CD4-positive, alpha-beta memory T cell (primary cell): ENCODE measurements around the gene ARFGAP3. TPM values are rescaled to one million over a fixed set of nuclear protein-coding genes. Genes with fewer than 3 reads are reported as not detected.

Experiments used
- CTCF ChIA-PET: fragments of 350-600 bp; sonication (Branson Sonifier 250); formaldehyde crosslinking; loops from one replicate; lab custom pipeline; 2021; ENCODE audit warnings: inconsistent platforms; ENCODE audit not compliant: partially characterized antibody; lab: Charles Lee
- POLR2A ChIA-PET: fragments of 350-600 bp; sonication (Branson Sonifier 250); formaldehyde crosslinking; loops from one replicate; lab custom pipeline; 2021; ENCODE audit not compliant: partially characterized antibody; lab: Charles Lee
- DNase-seq, 5 donors: peaks; one replicate each; pipeline versions ENCODE4 v3.0.0 to v3.0.0-alpha.2; 2020 to 2022; ENCODE audit warnings: mixed read lengths in 1 of 5
- H3K27ac ChIP-seq: one replicate; pipeline ENCODE4 v1.7.0; 2013; ENCODE audit warnings: low read depth, low read length
- H3K27me3 ChIP-seq: 2 replicates; pipeline ENCODE4 v1.7.0; 2013; ENCODE audit warnings: mild to moderate bottlenecking, low read length, moderate library complexity; ENCODE audit not compliant: insufficient read depth
- H3K36me3 ChIP-seq: 2 replicates; pipeline ENCODE4 v1.7.0; 2013; ENCODE audit warnings: mild to moderate bottlenecking, low read length, moderate library complexity; ENCODE audit not compliant: insufficient read depth
- H3K4me1 ChIP-seq: 2 replicates; pipeline ENCODE4 v1.7.0; 2013; ENCODE audit warnings: mild to moderate bottlenecking, low read length, moderate library complexity; ENCODE audit not compliant: insufficient read depth
- H3K4me3 ChIP-seq, 2 donors: one replicate each; pipeline ENCODE4 v1.7.0; 2013; ENCODE audit warnings: low read length in 2 of 2, mild to moderate bottlenecking in 1 of 2
- H3K9me3 ChIP-seq, 2 donors: one replicate each; pipeline ENCODE4 v1.7.0; 2013; ENCODE audit warnings: low read length in 2 of 2, control low read depth in 1 of 2; ENCODE audit not compliant: control insufficient read depth in 1 of 2
- H3K27ac Mint-ChIP-seq, 7 donors: one replicate each; pipeline ENCODE4 v1.8.0; 2020 to 2021; ENCODE audit warnings: mixed read lengths in 7 of 7, mild to moderate bottlenecking in 6 of 7, inconsistent platforms in 3 of 7, moderate library complexity in 3 of 7
- H3K27me3 Mint-ChIP-seq, 2 donors: one replicate each; pipeline ENCODE4 v1.8.0; 2020 to 2021; ENCODE audit warnings: mixed read lengths in 2 of 2
- H3K36me3 Mint-ChIP-seq, 2 donors: one replicate each; pipeline ENCODE4 v1.8.0; 2020 to 2021; ENCODE audit warnings: mixed read lengths in 2 of 2, inconsistent platforms in 1 of 2, mild to moderate bottlenecking in 1 of 2
- H3K4me1 Mint-ChIP-seq, 4 donors: one replicate each; pipeline ENCODE4 v1.8.0; 2020 to 2021; ENCODE audit warnings: mixed read lengths in 4 of 4, mild to moderate bottlenecking in 1 of 4
- H3K4me3 Mint-ChIP-seq, 8 donors: one replicate each; pipeline ENCODE4 v1.8.0; 2020 to 2021; ENCODE audit warnings: mixed read lengths in 8 of 8, mild to moderate bottlenecking in 7 of 8, moderate library complexity in 6 of 8, inconsistent platforms in 3 of 8
- H3K9me3 Mint-ChIP-seq, 8 donors: one replicate each; pipeline ENCODE4 v1.8.0; 2020 to 2021; ENCODE audit warnings: mixed read lengths in 8 of 8, mild to moderate bottlenecking in 5 of 8, inconsistent platforms in 3 of 8, moderate library complexity in 1 of 8
- intact Hi-C: fragments of 100-400 bp; cut with micrococcal nuclease; formaldehyde crosslinking; loops from one replicate; pipeline ENCODE4 v1.15.1; 2023
- polyA plus RNA-seq, 2 donors: library from polyadenylated mRNA; unstranded; fragments of 300-500 nt; fragmentation: Illumina TruSeq; gene quantifications; one replicate each; pipeline ENCODE4 v1.2.3, GENCODE V29; 2021
- total RNA-seq, 2 experiments: library from RNA; stranded (reverse); gene quantifications; one replicate each; pipeline ENCODE4 v1.2.3, GENCODE V29; 2021

The ARFGAP3 gene
- total and polyA plus RNA-seq, 4 experiments from 2014 or later: 38.4 to 49.0 (median 45.2) TPM

DNA sequence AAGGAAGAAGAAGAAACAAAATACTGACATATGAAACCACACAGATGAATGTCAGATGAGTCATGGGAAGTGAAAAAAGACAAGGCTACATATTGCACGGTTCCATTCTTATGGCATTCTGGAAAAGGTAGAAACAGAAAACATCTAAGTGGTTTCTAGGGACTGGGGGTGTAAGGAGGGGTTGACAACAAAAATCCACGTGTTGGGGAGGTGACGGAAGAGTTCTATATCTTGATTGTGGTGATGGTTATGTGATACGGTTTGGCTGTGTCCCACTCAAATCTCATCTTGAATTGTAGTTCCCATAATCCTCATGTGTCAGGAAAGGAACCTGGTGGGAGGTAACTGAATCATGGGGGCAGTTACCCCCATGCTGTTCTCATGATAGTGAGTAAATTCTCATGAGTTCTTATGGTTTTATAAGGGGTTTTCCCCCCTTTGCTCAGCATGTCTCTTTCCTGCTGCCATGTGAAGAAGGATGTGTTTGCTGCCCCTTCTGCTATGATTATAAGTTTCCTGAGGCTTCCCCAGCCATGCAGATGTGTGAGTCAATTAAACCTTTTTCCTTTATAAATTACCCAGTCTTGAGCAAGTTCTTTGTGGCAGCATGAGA is 6.4 kb upstream of the ARFGAP3 start:
- ChIA-PET CTCF (interaction anchor here (0.7 kb wide), 1 partner anchor 294 kb away, joined by 4 read pairs; no protein-coding TSS in a partner anchor), POLR2A (no interaction called here)
- peaks cover 3 to 14% (median 10%) of the 10 kb centered on the region in 4 donors for H3K4me1 Mint-ChIP-seq
- H3K9me3 Mint-ChIP-seq: no peaks in the 10 kb centered on the region
- peak overlapping the region in 4 of 7 donors; percentile 2 to 48 (median 29) for H3K27ac Mint-ChIP-seq
- Histone ChIP-seq H3K9me3 (no peaks in the 10 kb centered on the region), H3K4me3 (no peak overlapping the region), H3K4me1 (peaks cover 5% of the 10 kb centered on the region), H3K36me3 (no peaks in the 10 kb centered on the region), H3K27ac (no peak overlapping the region), H3K27me3 (no peaks in the 10 kb centered on the region)
- no peaks in the 10 kb centered on the region for H3K27me3 Mint-ChIP-seq
- peaks cover 0 to 7% of the 10 kb centered on the region in 2 donors for H3K36me3 Mint-ChIP-seq
- peak overlapping the region in 1 of 8 donors; percentile 53 for H3K4me3 Mint-ChIP-seq
- DNase-seq: peak in 1 of 5 donors; percentile 21
- intact Hi-C loops: no loop called here

DNA sequence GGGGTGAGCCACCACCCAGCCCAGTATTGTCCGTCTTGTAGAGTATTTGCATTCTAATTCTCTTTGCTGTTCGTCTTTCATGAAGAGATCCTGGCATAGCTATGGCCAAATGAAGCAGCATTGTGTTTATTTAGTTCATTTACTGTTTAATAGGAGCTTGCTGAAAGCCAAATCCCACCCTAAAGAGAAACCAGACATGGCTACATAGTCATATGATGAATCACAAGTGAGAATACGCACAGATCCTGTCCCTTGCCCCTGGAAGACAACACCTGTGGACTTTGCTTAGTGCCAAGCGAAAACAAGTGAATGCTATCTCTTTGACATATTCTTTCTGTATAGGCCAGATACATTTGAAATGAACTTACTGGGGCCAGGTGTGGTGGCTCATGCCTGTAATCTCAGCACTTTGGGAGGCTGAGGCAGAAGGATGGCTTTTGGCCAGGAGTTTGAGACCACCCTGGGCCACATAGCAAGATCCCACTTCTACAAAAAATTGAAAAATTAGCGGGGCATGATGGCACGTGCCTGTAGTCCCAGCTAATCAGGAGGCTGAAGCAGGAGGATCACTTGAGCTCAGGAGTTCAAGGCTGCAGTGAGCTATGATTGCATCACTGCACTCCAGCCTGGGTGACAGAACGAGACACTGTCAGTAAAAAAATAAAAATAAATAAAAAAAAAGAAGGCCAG is 5.1 kb upstream of the ARFGAP3 start:
- no peak overlapping the region for H3K27ac ChIP-seq
- H3K4me1 ChIP-seq: peaks cover 12% of the 10 kb centered on the region
- DNase-seq: no peak
- Mint-ChIP-seq H3K27ac (no peak overlapping the region), H3K4me3 (no peak overlapping the region), H3K4me1 (peaks cover 4 to 13% (median 12%) of the 10 kb centered on the region in 4 donors), H3K36me3 (peaks cover 0 to 7% of the 10 kb centered on the region in 2 donors), H3K9me3 (no peaks in the 10 kb centered on the region), H3K27me3 (no peaks in the 10 kb centered on the region)
- intact Hi-C loops: no loop called here
- ChIA-PET CTCF (no interaction called here), POLR2A (interaction anchor here (0.7 kb wide), 1 partner anchor 16 kb away, joined by 3 read pairs; no protein-coding TSS in a partner anchor)
- no peak overlapping the region for H3K4me3 ChIP-seq
- H3K36me3 ChIP-seq: no peaks in the 10 kb centered on the region
- H3K9me3 ChIP-seq: no peaks in the 10 kb centered on the region
- H3K27me3 ChIP-seq: no peaks in the 10 kb centered on the region

DNA sequence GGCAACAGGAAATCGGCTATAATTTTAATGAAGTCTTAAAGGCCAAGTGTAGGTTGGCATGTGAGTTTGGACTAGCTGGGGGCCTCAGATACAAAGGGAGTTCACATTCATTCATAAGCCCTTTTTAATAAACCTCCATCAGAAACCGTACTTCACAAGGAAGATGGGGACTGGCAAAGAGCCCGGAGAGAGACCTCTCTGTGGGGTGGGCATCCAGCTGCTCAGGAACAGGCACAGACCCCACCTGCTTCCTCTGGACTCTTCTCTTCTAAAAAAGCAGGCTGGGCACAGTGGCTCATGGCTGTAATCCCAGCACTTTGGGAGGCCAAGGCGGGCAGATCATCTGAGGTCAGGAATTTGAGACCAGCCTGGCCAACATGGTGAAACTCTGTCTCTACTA is 3.9 kb upstream of the ARFGAP3 start:
- H3K4me1 ChIP-seq: peaks cover 15% of the 10 kb centered on the region
- Mint-ChIP-seq H3K9me3 (no peaks in the 10 kb centered on the region), H3K4me3 (no peak overlapping the region), H3K36me3 (peaks cover 3 to 7% of the 10 kb centered on the region in 2 donors), H3K27ac (peak overlapping the region in 1 of 7 donors; percentile 1), H3K27me3 (no peaks in the 10 kb centered on the region), H3K4me1 (peaks cover 6 to 17% (median 14%) of the 10 kb centered on the region in 4 donors)
- no peak overlapping the region for H3K27ac ChIP-seq
- H3K4me3 ChIP-seq: no peak overlapping the region
- intact Hi-C loops: no loop called here
- H3K9me3 ChIP-seq: no peaks in the 10 kb centered on the region
- CTCF ChIA-PET: interaction anchor here (0.7 kb wide), 1 partner anchor 172 kb away, joined by 3 read pairs; no protein-coding TSS in a partner anchor
- H3K36me3 ChIP-seq: no peaks in the 10 kb centered on the region
- POLR2A ChIA-PET: no interaction called here
- no peak for DNase-seq
- H3K27me3 ChIP-seq: no peaks in the 10 kb centered on the region

DNA sequence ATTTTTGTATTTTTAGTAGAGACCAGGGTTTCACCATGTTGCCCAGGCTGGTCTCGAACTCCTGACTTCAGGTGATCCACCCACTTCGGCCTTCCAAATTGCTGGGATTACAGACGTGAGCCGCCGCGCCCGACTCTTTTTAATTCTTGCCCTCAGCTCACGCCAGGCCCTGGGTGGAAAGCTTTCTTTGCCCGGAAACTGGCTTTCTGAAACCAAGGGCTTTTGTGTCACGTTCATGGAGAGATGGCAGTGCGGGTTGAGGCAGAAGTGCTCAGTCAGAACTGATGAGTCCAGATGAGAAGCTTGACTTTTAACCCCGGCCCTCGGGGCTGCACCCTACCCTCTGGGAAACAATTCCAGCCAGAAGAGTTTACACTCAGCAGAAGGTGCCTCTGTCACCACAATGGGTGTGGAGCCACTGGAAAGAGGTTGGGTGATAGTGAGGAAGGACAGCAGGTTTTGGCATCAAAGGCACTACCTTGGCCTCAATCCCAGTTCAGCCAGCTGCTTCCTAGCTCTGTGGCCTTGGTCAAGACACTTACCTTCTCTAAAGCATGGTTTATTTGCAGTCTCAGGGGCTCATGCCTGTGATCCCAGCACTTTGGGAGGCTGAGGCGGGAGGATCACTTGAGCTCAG is 890 bp upstream of the ARFGAP3 start:
- Histone ChIP-seq H3K4me3 (peak overlapping the region in 1 of 2 donors; percentile 74), H3K36me3 (no peaks in the 10 kb centered on the region), H3K27ac (no peak overlapping the region), H3K27me3 (no peaks in the 10 kb centered on the region), H3K4me1 (peaks cover 18% of the 10 kb centered on the region), H3K9me3 (no peaks in the 10 kb centered on the region)
- Mint-ChIP-seq H3K9me3 (no peaks in the 10 kb centered on the region), H3K4me1 (peaks cover 9 to 27% (median 17%) of the 10 kb centered on the region in 4 donors), H3K27ac (peak overlapping the region in 5 of 7 donors; percentile 59 to 87 (median 75)), H3K4me3 (peak overlapping the region; percentile 31 to 84 (median 68)), H3K27me3 (no peaks in the 10 kb centered on the region), H3K36me3 (peaks cover 0 to 3% of the 10 kb centered on the region in 2 donors)
- intact Hi-C loops: loop anchor here (1.0 to 5.0 kb wide), 4 partner anchors 157 to 329 kb away; partner anchors contain the start of genes CYB5R3, PACSIN2, TTLL1 and TTLL12
- ChIA-PET POLR2A (interaction anchor here (1.0 to 1.7 kb wide), 2 partner anchors 13 to 158 kb away, joined by 3 read pairs; no protein-coding TSS in a partner anchor), CTCF (interaction anchor here (1.6 to 4.1 kb wide), 2 partner anchors 9 to 176 kb away, joined by 6 to 35 read pairs; no protein-coding TSS in a partner anchor)
- DNase-seq: no peak

DNA sequence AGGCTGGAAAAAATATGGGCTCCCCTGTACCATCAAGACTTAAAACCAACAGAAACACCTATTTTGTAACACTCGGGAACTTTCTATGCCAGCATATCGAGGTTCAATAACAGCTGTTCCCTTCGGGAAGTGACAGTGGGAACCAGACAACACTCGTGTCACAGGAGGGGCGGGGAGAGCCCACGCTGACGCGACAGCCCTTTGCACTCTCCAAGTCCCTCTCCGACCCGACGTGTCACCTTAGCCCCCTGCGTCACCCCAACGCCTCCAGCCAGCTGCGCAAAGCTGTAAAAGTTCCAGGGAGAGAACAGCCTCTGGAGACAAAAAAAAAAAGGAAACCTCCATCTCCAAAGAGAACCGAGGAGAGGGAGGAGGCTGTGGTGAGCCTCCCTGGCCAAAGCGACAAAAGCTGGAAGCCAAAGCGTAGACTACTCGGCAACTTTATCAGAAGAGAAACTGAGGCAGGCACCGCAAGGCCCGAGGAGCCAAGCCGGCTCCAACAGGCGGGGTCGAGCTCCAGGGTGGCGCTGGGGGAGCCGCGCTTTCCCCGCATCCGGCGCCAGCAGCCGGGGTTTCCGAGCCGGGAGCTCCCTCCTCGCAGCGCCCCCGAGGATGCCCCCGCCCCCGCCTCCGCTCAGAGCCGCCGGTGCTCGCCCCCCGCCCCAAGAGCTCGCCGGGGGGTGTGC is 751 bp downstream of the ARFGAP3 start:
- Mint-ChIP-seq H3K9me3 (no peaks in the 10 kb centered on the region), H3K27ac (peak overlapping the region; percentile 83 to 95 (median 91)), H3K36me3 (peaks cover 0 to 3% of the 10 kb centered on the region in 2 donors), H3K4me1 (peaks cover 9 to 27% (median 16%) of the 10 kb centered on the region in 4 donors), H3K27me3 (no peaks in the 10 kb centered on the region), H3K4me3 (peak overlapping the region; percentile 78 to 91 (median 88))
- Histone ChIP-seq H3K4me3 (peak overlapping the region; percentile 81 to 91), H3K9me3 (no peaks in the 10 kb centered on the region), H3K27me3 (no peaks in the 10 kb centered on the region), H3K4me1 (peaks cover 18% of the 10 kb centered on the region), H3K27ac (peak overlapping the region; percentile 71), H3K36me3 (no peaks in the 10 kb centered on the region)
- DNase-seq: peak in 3 of 5 donors; percentile 25 to 73 (median 68)
- POLR2A ChIA-PET: interaction anchor here (1.0 to 2.2 kb wide), 6 partner anchors 11 to 331 kb away, joined by 3 to 20 read pairs (median 4); partner anchors contain the start of genes PACSIN2, POLDIP3 and TTLL12
- CTCF ChIA-PET: interaction anchor here (4.1 kb wide), 1 partner anchor 11 kb away, joined by 35 read pairs; no protein-coding TSS in a partner anchor
- intact Hi-C loops: loop anchor here (2.0 to 5.0 kb wide), 3 partner anchors 158 to 330 kb away; partner anchors contain the start of genes PACSIN2, TTLL1 and TTLL12

DNA sequence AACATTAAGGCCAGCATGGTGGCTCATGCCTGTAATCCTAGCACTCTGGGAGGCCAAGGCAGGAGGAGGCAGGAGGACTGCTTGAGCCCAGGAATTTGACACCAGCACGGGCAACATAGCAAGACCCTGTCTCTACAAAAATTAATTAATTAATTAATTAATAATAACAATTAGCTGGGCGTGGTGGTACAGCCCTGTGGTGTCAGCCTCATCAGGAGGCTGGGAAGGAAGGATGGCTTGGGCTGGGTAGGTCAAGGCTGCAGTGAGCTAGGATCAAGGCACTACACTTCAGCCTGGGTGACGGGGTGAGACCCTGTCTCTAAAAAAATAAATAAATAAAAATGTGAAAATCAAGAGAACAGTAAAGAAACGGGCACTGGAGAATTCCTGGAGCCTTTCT is 1.4 kb downstream of the ARFGAP3 start:
- peaks cover 10 to 28% (median 18%) of the 10 kb centered on the region in 4 donors for H3K4me1 Mint-ChIP-seq
- CTCF ChIA-PET: interaction anchor here (4.1 kb wide), 1 partner anchor 12 kb away, joined by 35 read pairs; no protein-coding TSS in a partner anchor

More for the DNA sequence above, 1.4 kb downstream of the ARFGAP3 start:
- H3K36me3 Mint-ChIP-seq: peaks cover 0 to 3% of the 10 kb centered on the region in 2 donors
- POLR2A ChIA-PET: interaction anchor here (1.6 to 2.2 kb wide), 3 partner anchors 11 to 331 kb away, joined by 4 to 20 read pairs (median 7); partner anchors contain the start of genes PACSIN2 and TTLL12
- no peak for DNase-seq
- Histone ChIP-seq H3K27me3 (no peaks in the 10 kb centered on the region), H3K4me3 (peak overlapping the region in 1 of 2 donors; percentile 81), H3K4me1 (peaks cover 18% of the 10 kb centered on the region), H3K36me3 (no peaks in the 10 kb centered on the region), H3K27ac (peak overlapping the region; percentile 71), H3K9me3 (no peaks in the 10 kb centered on the region)
- no peaks in the 10 kb centered on the region for H3K9me3 Mint-ChIP-seq
- H3K4me3 Mint-ChIP-seq: peak overlapping the region; percentile 78 to 91 (median 88)
- no peaks in the 10 kb centered on the region for H3K27me3 Mint-ChIP-seq
- H3K27ac Mint-ChIP-seq: peak overlapping the region in 5 of 7 donors; percentile 83 to 94 (median 91)
- intact Hi-C loops: loop anchor here (2.0 to 5.0 kb wide), 3 partner anchors 159 to 331 kb away; partner anchors contain the start of genes PACSIN2, TTLL1 and TTLL12
